GM18870 (cell line): ENCODE data around the gene SHISA5.
A peak's percentile ranks its signal among the peaks of the same experiment; 100 is the strongest.
"Not testable (repeated sequence)": the region's sequence is repeated elsewhere in the genome, so short reads cannot be mapped to it uniquely, and the experiment has no call there.

ENCODE experiments used
- ATAC-seq: cut with Tn5 transposase; IDR thresholded peaks from one replicate; pipeline ENCODE4 v1.9.1; 2021; ENCODE audit warnings: moderate library complexity; ENCODE audit not compliant: unreplicated experiment

Gene SHISA5

GRCh38 chr3:48461767-48462166, 42.2 kb downstream of the SHISA5 start:
- not testable (repeated sequence) for ATAC-seq

- no peak for ATAC-seq
Measured at GRCh38 chr3:48460517-48460902, 43.5 kb downstream of the SHISA5 start.

- no peak for ATAC-seq
Measured at GRCh38 chr3:48459773-48460516, 44.0 kb downstream of the SHISA5 start.

GRCh38 chr3:48459331-48459730, 44.6 kb downstream of the SHISA5 start:
- ATAC-seq, result no peak

- no peak for ATAC-seq
Measured at GRCh38 chr3:48456456-48456855, 47.5 kb downstream of the SHISA5 start.

- ATAC-seq, result no peak
Measured at GRCh38 chr3:48451270-48451669, 52.7 kb downstream of the SHISA5 start.

- peak; percentile 68 for ATAC-seq
Measured at GRCh38 chr3:48446425-48447193, 57.4 kb downstream of the SHISA5 start, which contains the start of gene ATRIP. Gene ATRIP, plus strand, starts transcription at chr3:48446737. Its CDS starts 109 bp downstream, at chr3:48446846.

GRCh38 chr3:48446043-48446424, 57.9 kb downstream of the SHISA5 start:
- ATAC-seq, result no peak

GRCh38 chr3:48445277-48445882, 58.6 kb downstream of the SHISA5 start:
- no peak for ATAC-seq

- ATAC-seq, result no peak
Measured at GRCh38 chr3:48441940-48442339, 62.0 kb downstream of the SHISA5 start.

GRCh38 chr3:48440590-48440958, 63.4 kb downstream of the SHISA5 start:
- no peak for ATAC-seq

- peak; percentile 90 for ATAC-seq
Measured at GRCh38 chr3:48439820-48440589, 64.0 kb downstream of the SHISA5 start, which contains the start of the genes CCDC51 and TMA7. Gene CCDC51, minus strand, starts transcription at chr3:48440119. Its CDS starts 4,991 bp downstream, at chr3:48435128. Gene TMA7, plus strand, starts transcription at chr3:48440257. Its CDS starts 40 bp downstream, at chr3:48440297.

- no peak for ATAC-seq
Measured at GRCh38 chr3:48437812-48438211, 66.2 kb downstream of the SHISA5 start.

GRCh38 chr3:48436855-48437254, 67.1 kb downstream of the SHISA5 start:
- no peak for ATAC-seq

- no peak for ATAC-seq
Measured at GRCh38 chr3:48436477-48436787, 67.5 kb downstream of the SHISA5 start.

- no peak for ATAC-seq
Measured at GRCh38 chr3:48435774-48436476, 68.0 kb downstream of the SHISA5 start.

- no peak for ATAC-seq
Measured at GRCh38 chr3:48435223-48435595, 68.8 kb downstream of the SHISA5 start.

GRCh38 chr3:48434591-48435222, 69.3 kb downstream of the SHISA5 start:
- ATAC-seq, result no peak

- ATAC-seq, result no peak
Measured at GRCh38 chr3:48433472-48434118, 70.4 kb downstream of the SHISA5 start.
